NOMO-1 treated with dmso at 0.1 percent for 144 hours (cell line): ENCODE results near the gene VSTM4.

Experiments
- DNase-seq: peaks from one replicate; lab custom pipeline; 2025; ENCODE audit not compliant: unreplicated experiment; lab: John Stamatoyannopoulos, UW

VSTM4 gene

GRCh38 chr10:49009199-49009979 is 105.9 kb downstream of the VSTM4 start:
- no peak for DNase-seq

GRCh38 chr10:49008505-49009198 is 106.7 kb downstream of the VSTM4 start:
- no peak for DNase-seq

GRCh38 chr10:49008091-49008490 is 107.2 kb downstream of the VSTM4 start:
- no peak for DNase-seq

GRCh38 chr10:49007129-49007528 is 108.2 kb downstream of the VSTM4 start:
- no peak for DNase-seq

- DNase-seq: no peak
Measured at GRCh38 chr10:49005270-49005669, 110.1 kb downstream of the VSTM4 start.

- DNase-seq: no peak
Measured at GRCh38 chr10:49001870-49002672, 113.3 kb downstream of the VSTM4 start.

- DNase-seq: no peak
Measured at GRCh38 chr10:49001402-49001801, 113.9 kb downstream of the VSTM4 start.

- no peak for DNase-seq
Measured at GRCh38 chr10:49000437-49001398, 114.6 kb downstream of the VSTM4 start.

GRCh38 chr10:48999346-48999745 is 116.0 kb downstream of the VSTM4 start:
- DNase-seq: no peak

- DNase-seq: no peak
Measured at GRCh38 chr10:48996329-48996728, 119.0 kb downstream of the VSTM4 start.

GRCh38 chr10:48993627-48994026 is 121.7 kb downstream of the VSTM4 start:
- DNase-seq: no peak

- DNase-seq: no peak
Measured at GRCh38 chr10:48990226-48990625, 125.1 kb downstream of the VSTM4 start.

GRCh38 chr10:48985621-48986158 is 129.6 kb downstream of the VSTM4 start:
- no peak for DNase-seq

- no peak for DNase-seq
Measured at GRCh38 chr10:48983648-48984351, 131.5 kb downstream of the VSTM4 start.

- no peak for DNase-seq
Measured at GRCh38 chr10:48982584-48982983, 132.7 kb downstream of the VSTM4 start.

GRCh38 chr10:48981310-48981907 is 133.9 kb downstream of the VSTM4 start:
- DNase-seq: no peak

GRCh38 chr10:48978318-48978717 is 137.0 kb downstream of the VSTM4 start:
- DNase-seq: no peak

GRCh38 chr10:48976196-48976595 is 139.1 kb downstream of the VSTM4 start:
- no peak for DNase-seq

- no peak for DNase-seq
Measured at GRCh38 chr10:48974510-48975156, 140.7 kb downstream of the VSTM4 start.
